ENCODE data around the gene CLPTM1.

- TF ChIP-seq POLR2A (IDR thresholded peaks at IDR 0.05; ENCODE audit: control extremely low read depth in 1 of 2, low read depth in 2 of 2, low read length in 2 of 2) (no peak), RAD21 (IDR thresholded peaks at IDR 0.05 in 1 of 2, conservative IDR thresholded peaks at IDR 0.05 in 1 of 2; ENCODE audit: low read depth in 2 of 2, low read length in 2 of 2) (no peak), CREB1 (IDR thresholded peaks at IDR 0.05) (no peak)
Observed at GRCh38 chr19:44990966-44991365, 35.8 kb downstream of the CLPTM1 start.
